Ovary (tissue), 9 donors: ENCODE measurements around the gene OR2H2. TPM values are rescaled to one million over a fixed set of nuclear protein-coding genes. Genes with fewer than 3 reads are reported as not detected.

Experiments used
- DNase-seq, 5 donors: peaks; one replicate each; pipeline ENCODE4 v3.0.0-alpha.2; 2019 to 2020
- H3K27ac ChIP-seq, 2 donors: fragments of 200-600 bp; one replicate each; pipeline versions ENCODE4 v1.5.1 to v1.8.0; 2019 to 2022
- H3K27me3 ChIP-seq: fragments of 200-600 bp; one replicate; pipeline ENCODE4 v1.8.0; 2022
- H3K36me3 ChIP-seq: fragments of 200-600 bp; sonication (generic); one replicate; pipeline ENCODE4 v1.5.1; 2019
- H3K4me1 ChIP-seq: one replicate; pipeline ENCODE4 v1.8.1; 2013; ENCODE audit warnings: mild to moderate bottlenecking, moderate library complexity; ENCODE audit not compliant: insufficient read depth
- H3K4me3 ChIP-seq: fragments of 200-600 bp; sonication (generic); one replicate; pipeline ENCODE4 v1.5.1; 2017
- H3K9me3 ChIP-seq, 2 donors: fragments of 200-600 bp in 1 of 2; sonication (generic) in 1 of 2; one replicate each; pipeline versions ENCODE4 v1.5.1 to v1.8.1; 2013 to 2019; ENCODE audit warnings: mild to moderate bottlenecking in 1 of 2, moderate library complexity in 1 of 2
- EP300 ChIP-seq: sonication (generic); formaldehyde crosslinking; IDR thresholded peaks from one replicate; pipeline ENCODE4 v1.6.1; 2017; ENCODE audit warnings: antibody characterized with exemption
- POLR2A ChIP-seq: fragments of 450-650 bp; IDR thresholded peaks from one replicate; pipeline ENCODE4 v1.6.1; 2017; ENCODE audit warnings: antibody characterized with exemption, mild to moderate bottlenecking, moderate library complexity
- WGBS, 3 donors: extraction: QIAGEN DNeasy Blood & Tissue Kit in 1 of 3; methylation state at CpG; one replicate each; pipeline versions ENCODE4 v1.1.5 to v1.1.7; 2013 to 2017; 5-methylcytosine and 5-hydroxymethylcytosine counted together
- intact Hi-C, 4 donors: fragments of 100-400 bp; cut with DNase I; formaldehyde crosslinking; loops; one replicate each; pipeline versions ENCODE4 v1.11.0 to v1.15.1; 2022 to 2023
- polyA plus RNA-seq, 2 donors: library from polyadenylated mRNA; stranded (reverse); fragments of 200-250 nt in 1 of 2; fragments of 350-450 nt in 1 of 2; fragmentation: Illumina TruSeq in 1 of 2; extraction: RNeasy Lipid Tissue Mini Kit (QIAGEN cat#74804) in 1 of 2; gene quantifications; one replicate each; pipeline ENCODE4 v1.2.3, GENCODE V29; 2013 to 2014
- total RNA-seq, 7 donors: library from RNA; depleted of rRNA in 2 of 7; stranded (reverse); fragments of >200 nt in 2 of 7; fragmentation: NEBNext Ultra II Directional in 3 of 7; extraction: Animal tissue kit (Norgen Biotek cat#: 25700) in 3 of 7; gene quantifications; one replicate each; pipeline versions ENCODE4 v1.1.0 to v1.2.4, GENCODE V29; 2016 to 2023
- TF ChIP-seq, protein P1 (sequence below), 3 donors: fragments of 450-650 bp in 2 of 3; fragments of 200-600 bp in 1 of 3; IDR thresholded peaks; one replicate each; pipeline versions ENCODE4 v1.5.1 to v1.8.0; 2016 to 2022; ENCODE audit warnings: antibody characterized with exemption in 3 of 3, mild to moderate bottlenecking in 1 of 3
- donor health status: DM: no; HTN: no; CAD: no; lungs with moderate emphysema.
- donor health status: DM: no; HTN: no; CAD: no.
- donor health status: Bipolar disorder and iron deficiency.
- donor health status: DM: yes; HTN: yes; CAD: no.
- donor health status: DM: no; HTN: no; CAD: no.
- donor health status: DM: yes; HTN: yes; CAD: no.

OR2H2 gene
- total and polyA plus RNA-seq, 9 donors = not detected

DNA sequence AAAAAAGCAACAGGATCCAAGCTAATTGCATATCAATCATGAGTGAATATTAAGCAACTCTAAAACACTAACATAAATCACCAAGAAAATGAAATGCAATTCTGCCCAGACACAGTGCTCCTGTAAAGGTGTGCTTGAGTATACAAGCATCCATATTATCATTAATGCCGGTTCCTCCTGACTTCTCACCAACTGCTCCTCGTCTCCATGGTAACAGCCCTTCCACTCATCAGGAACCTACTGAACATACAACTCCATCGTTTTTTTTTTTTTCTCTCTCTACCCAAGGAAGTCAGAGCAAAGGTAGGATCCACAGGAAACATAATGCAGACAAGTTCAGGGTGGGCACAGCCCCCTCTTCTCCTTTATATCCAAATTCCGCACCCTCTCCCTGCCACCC is 35.7 kb downstream of the OR2H2 start:
- Histone ChIP-seq H3K27me3 (no peaks in the 10 kb centered on the region), H3K27ac (no peak overlapping the region), H3K36me3 (no peaks in the 10 kb centered on the region), H3K4me1 (no peaks in the 10 kb centered on the region), H3K9me3 (no peaks in the 10 kb centered on the region), H3K4me3 (no peak overlapping the region)
- intact Hi-C loops = no loop called here
- TF ChIP-seq, protein P1, sequence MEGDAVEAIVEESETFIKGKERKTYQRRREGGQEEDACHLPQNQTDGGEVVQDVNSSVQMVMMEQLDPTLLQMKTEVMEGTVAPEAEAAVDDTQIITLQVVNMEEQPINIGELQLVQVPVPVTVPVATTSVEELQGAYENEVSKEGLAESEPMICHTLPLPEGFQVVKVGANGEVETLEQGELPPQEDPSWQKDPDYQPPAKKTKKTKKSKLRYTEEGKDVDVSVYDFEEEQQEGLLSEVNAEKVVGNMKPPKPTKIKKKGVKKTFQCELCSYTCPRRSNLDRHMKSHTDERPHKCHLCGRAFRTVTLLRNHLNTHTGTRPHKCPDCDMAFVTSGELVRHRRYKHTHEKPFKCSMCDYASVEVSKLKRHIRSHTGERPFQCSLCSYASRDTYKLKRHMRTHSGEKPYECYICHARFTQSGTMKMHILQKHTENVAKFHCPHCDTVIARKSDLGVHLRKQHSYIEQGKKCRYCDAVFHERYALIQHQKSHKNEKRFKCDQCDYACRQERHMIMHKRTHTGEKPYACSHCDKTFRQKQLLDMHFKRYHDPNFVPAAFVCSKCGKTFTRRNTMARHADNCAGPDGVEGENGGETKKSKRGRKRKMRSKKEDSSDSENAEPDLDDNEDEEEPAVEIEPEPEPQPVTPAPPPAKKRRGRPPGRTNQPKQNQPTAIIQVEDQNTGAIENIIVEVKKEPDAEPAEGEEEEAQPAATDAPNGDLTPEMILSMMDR (IDR thresholded peaks at IDR 0.05) = no peak
- no peak for TF ChIP-seq POLR2A
- no peak for TF ChIP-seq EP300
- no peak for DNase-seq
- 71 to 74% (median 74%) methylated on average over 4 of the region's 4 CpGs for WGBS, 3 donors

DNA sequence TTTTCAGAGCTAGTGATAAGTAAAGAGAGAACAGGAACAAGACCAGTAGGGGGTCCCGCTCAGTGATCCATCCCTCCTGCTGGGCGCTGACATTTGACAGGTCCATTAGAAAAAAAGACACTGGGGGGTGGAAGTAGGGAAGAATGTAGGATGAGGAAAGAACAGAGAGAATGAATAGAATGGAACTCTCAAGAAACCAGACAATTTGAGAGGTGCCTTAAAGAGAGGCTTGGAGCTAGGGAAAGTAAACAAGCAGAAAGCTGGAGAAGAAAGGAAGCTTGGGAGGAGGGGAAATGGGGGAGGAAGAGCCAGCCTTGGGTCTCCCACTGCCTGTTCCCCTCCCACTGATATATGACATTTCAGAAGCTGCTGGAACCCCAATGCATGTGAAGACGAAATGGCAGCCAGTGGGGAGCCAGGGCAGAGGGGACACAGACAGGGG is 39.6 kb downstream of the OR2H2 start:
- Histone ChIP-seq H3K4me3 (no peak overlapping the region), H3K27ac (no peak overlapping the region), H3K27me3 (no peaks in the 10 kb centered on the region), H3K36me3 (no peaks in the 10 kb centered on the region), H3K4me1 (peaks cover 3% of the 10 kb centered on the region), H3K9me3 (no peaks in the 10 kb centered on the region)
- intact Hi-C loops = no loop called here
- 80 to 88% (median 85%) methylated on average over 3 of the region's 3 CpGs for WGBS, 3 donors
- TF ChIP-seq, protein P1 (IDR thresholded peaks at IDR 0.05) = no peak
- TF ChIP-seq EP300 (no peak), POLR2A (no peak)
- DNase-seq = no peak

DNA sequence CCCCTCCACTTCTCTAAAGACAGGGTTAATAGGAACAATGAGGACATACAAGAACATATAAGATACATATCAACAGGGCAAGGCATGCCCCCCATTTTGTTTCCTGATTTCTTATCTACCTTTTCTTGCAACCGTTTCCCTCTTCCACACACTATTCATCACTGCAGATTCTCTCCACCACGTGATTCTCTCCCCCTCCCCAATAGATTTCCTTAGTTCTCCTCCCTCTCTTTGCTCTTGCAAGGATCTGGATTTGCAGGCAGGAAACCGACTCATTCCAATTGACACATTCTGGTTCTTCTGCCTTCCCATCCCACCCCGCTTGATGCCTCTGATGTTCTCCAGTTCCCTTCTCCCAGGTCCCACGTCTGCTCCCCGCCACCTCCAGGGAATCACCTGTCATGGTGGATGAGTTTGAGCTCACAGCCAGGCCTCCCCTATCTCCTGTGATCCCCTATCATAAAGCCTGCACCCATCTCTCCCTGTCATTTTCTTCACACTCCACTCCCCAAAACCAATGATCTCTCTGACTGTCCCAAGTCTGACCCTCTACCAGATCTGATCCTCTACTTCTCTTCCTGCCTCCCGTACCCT is 40.5 kb downstream of the OR2H2 start:
- no peak for DNase-seq
- 65 to 67% (median 66%) methylated on average over 7 of the region's 7 CpGs for WGBS, 3 donors
- H3K27me3 ChIP-seq = no peaks in the 10 kb centered on the region
- TF ChIP-seq EP300 = no peak
- no peak for TF ChIP-seq POLR2A
- TF ChIP-seq, protein P1 (IDR thresholded peaks at IDR 0.05) = no peak
- no peaks in the 10 kb centered on the region for H3K36me3 ChIP-seq
- H3K4me3 ChIP-seq = no peak overlapping the region
- H3K27ac ChIP-seq = no peak overlapping the region
- no peaks in the 10 kb centered on the region for H3K9me3 ChIP-seq
- intact Hi-C loops = loop anchor here in 1 of 4 donors (5.0 kb wide), 1 partner anchor 1138 kb away; no protein-coding TSS in a partner anchor
- H3K4me1 ChIP-seq = peaks cover 3% of the 10 kb centered on the region

DNA sequence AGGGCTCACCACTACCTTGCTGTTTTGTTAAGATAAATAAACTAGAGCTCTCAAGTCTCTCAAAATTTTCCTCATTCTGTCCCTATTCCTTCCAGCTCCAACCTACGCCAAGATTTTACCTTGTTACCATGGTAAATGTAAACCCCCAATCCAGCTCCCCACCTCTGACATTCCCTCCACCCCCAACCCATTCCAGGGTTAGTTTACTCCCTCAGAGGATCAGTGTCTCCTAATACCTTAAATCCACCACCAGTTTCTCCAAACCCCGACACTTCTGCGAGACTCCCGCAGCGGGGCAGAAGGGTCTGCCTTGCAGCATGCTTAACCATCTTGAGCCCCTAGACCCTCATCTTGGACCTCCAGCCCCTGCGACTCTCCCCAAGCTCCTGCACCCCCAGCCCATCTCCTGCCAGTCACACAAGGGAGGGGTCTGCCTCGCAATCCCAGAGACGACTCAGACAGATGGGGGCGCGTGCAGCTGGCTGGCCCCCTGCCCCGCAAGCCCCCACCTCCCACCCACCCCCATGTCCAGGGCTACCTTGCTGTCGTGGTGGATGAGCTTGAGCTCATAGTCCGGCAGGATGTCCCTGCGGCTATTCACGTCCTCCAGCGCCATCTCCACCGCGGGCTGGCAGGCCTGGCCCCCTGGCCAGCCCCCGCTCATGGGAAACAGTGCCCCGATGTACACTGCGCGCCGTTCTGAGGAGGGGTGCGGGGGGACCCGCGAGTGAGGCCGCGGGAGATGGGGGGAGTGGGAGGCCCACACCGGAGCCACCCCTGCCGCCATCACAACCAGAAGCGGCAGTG is 42.2 kb downstream of the OR2H2 start:
- intact Hi-C loops = loop anchor here in 1 of 4 donors (5.0 kb wide), 1 partner anchor 1140 kb away; no protein-coding TSS in a partner anchor
- Histone ChIP-seq H3K9me3 (no peaks in the 10 kb centered on the region), H3K4me1 (peaks cover 10% of the 10 kb centered on the region), H3K4me3 (peak overlapping the region; percentile 56), H3K27me3 (no peaks in the 10 kb centered on the region), H3K27ac (peak overlapping the region; percentile 42 to 47), H3K36me3 (no peaks in the 10 kb centered on the region)
- no peak for TF ChIP-seq EP300
- no peak for TF ChIP-seq POLR2A
- TF ChIP-seq, protein P1 (IDR thresholded peaks at IDR 0.05) = no peak
- 9 to 22% (median 15%) methylated on average over 16 to 31 of the region's 31 CpGs for WGBS, 3 donors
- DNase-seq = peak in 3 of 5 donors; percentile 31 to 62 (median 40)
